NK-92 (cell line): ENCODE measurements around the gene ARSI.

Source experiments
- DNase-seq: peaks from one replicate; lab custom pipeline; 2025; ENCODE audit not compliant: unreplicated experiment; lab: John Stamatoyannopoulos, UW

Gene ARSI

GRCh38 chr5:150309101-150309885 is 6.6 kb upstream of the ARSI start:
- DNase-seq = no peak

DNA sequence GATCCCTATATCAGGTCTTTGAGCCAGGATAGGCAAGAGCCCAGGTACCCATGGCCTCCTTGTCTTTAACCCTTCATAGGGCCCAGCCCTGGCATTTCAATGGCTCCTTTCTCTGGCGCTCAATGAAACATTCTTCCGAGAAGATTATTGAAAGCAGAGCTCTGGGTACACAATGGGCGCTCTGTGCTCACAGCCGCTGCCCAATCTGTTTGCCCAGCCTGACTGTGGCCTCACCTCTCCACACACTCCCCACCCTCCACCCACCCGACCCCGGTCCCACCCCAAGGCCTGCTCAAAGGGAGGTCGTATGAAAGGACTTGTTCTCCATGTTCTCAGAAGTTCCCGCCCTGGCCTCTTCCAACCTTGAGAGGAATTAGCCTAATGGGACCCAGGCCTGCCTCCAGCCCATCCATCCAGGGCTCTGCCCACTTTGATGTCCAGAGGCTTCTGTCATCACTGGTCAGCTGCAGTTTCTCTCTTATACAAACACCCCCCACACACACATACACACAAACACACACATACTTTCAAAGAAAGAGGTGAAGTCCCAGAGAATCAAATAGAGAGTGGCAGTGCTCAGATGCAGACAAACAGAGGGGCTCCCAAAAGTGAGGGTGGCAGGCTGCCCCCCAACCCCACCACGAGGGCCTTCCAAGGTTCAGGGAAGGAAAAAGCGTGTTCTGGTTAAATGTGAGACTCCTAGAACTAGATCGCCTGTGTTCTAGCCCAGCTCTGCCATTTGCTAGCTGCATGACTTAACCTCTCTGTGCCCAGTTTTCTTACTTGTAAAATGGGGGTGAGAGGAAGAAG is 5.1 kb upstream of the ARSI start:
- DNase-seq = no peak

DNA sequence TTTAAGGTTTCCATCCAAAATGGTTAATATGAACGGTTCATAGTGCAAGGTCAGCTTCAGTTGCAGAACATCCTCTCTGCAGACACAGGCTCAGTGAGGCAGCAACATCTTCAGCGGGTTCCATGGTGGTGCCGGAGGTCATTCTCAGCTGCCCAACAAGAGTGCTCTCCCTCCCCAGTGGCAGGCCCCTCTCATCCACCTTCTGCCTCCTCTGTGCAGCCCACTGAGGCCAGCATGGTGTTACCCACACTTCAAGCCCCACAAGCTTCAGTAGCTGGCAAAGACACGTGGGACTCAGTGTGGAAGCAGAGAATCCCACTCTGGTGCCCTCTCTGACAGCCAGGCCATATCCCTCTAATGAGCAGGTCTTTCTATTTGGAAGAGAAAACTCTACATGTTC is 4.1 kb upstream of the ARSI start:
- no peak for DNase-seq

DNA sequence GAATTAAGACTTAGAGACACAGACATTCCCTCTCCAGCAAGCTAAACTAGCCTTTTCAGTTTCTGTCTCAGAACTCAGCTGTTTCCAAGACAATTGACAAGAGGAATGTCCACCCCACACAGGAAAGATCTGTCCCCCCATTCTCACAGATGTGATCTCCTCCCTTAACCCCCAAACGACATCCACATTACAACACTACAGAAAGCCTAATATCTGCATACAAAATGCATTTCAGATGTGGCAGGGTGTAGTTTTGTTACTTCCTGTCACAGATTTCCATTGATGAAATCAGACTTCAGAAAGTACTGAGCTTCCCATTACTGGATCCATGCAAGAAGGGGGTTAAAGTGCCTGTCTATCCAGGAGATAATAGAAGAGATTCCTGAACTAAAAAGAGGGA is 2.9 kb upstream of the ARSI start:
- DNase-seq = no peak

- DNase-seq = no peak
Observed at GRCh38 chr5:150305095-150305494, 2.4 kb upstream of the ARSI start.

- no peak for DNase-seq
Observed at GRCh38 chr5:150304481-150305081, 1.9 kb upstream of the ARSI start.

GRCh38 chr5:150303660-150304386 is 1.1 kb upstream of the ARSI start:
- no peak for DNase-seq

GRCh38 chr5:150303070-150303615 is 438 bp upstream of the ARSI start:
- no peak for DNase-seq

DNA sequence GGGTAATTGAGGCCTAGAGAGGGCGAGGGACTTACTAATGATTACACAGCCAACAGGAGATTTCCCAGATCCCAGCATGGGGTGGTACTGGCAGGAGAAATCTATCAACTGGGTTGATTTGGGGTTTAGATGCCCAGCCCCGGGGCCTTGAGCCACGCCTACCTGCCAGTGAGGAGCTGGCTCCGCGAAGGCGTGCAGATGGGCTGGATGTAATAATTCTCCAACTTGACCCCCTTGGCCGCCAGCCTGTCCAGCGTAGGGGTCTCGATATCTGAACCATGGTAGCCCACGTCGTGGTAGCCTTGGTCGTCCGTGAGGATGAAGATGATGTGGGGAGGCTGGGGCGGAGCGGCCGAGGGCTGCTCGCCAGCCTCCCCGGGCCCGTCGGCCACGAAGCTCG is 804 bp downstream of the ARSI start:
- no peak for DNase-seq

- DNase-seq = no peak
Observed at GRCh38 chr5:150301170-150301505, 1.6 kb downstream of the ARSI start.

DNA sequence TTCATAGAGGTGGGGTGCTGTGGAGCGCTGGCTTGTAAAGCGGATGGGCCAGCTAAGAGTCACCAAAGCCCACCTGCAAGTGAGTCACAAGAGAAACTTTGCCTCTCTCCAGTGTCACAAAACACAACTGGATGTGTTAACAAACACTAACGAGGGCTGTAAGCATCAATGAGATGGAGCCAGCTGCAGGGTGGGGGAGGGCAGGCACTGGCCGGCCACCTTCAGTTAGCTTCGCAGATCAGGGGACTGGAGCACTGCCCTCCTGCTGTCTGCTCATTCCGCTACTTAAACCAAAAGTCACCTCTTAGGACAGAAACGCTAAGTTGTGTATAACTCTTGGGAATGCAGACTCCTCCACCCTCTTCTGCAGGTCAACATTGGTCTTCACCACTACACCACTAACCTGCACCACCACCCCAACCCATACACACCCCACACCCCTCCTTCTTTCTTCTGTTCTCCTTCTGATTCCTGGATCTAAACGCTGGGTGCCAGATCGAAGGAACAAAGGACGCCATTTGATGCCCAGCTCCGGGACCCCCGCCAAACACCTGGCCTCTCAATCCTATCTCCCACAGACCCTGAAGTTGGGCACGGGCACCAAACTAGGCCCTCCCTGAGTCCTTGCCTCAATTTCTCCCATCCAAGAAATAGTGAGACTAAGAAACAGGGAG is 2.1 kb downstream of the ARSI start:
- no peak for DNase-seq

GRCh38 chr5:150299571-150300327 is 3.0 kb downstream of the ARSI start:
- DNase-seq = no peak

DNA sequence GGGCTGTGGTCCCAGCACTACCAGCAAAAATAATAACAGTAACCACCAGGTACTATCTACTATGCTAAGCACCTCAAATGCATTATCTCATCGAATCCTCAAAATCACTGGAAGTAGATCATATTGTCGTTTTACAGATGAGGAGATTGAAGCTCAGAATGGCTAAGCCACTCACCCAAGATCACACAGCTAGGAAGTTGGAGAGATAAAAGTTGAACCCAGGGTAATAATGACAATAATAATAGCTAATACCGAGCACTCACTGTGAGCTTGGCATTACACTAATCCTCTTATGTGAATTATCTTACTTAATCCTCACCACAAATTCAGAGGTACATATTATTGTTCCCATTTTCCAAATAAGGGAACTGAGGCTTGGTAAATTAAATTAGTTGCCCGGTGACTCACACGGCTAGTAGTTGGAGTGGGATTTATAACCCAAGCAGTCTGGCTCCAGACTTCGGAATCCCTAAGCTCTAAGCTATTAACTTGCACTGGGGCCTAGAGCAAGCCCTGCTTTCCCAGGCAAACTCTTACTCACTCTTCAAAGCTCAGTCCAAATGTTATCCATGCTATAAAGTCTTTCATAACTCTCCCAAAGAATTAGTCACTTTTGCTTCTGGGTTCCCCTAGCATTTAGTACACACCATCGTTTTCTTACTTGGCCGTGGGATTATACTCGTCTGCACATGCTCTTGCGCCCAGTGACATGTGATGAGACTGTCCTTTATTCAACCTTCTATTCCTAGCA is 3.8 kb downstream of the ARSI start:
- DNase-seq = no peak

DNA sequence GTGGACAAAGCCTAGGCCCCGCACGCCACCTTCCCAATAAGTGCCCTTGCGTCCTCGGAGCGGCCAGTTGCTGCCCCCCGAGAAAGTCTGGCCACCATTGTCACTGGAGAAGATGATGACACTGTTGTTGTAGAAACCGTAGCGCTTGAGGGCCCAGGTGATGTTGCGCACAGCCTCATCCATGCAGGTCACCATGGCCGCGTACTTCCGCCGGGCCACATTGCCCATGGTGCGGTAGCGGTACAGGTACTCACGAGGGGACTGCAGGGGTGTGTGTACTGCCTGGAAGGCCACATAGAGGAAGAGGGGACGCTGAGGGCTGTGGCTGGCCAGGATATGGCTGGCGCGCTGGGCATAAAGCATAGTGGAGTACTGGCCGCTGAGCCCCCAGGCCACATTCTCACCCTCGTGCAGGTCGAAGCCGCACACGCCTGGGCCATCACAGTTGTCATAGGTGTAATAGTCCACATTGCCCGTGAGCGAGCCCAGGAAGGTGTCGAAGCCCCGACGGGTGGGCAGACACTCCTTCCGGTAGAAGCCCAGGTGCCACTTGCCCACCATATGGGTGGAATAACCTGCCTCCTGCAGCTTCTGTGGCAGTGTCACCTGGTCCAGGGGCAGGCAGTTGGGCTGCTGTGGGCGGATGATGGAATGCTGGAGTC is 4.6 kb downstream of the ARSI start:
- no peak for DNase-seq

DNA sequence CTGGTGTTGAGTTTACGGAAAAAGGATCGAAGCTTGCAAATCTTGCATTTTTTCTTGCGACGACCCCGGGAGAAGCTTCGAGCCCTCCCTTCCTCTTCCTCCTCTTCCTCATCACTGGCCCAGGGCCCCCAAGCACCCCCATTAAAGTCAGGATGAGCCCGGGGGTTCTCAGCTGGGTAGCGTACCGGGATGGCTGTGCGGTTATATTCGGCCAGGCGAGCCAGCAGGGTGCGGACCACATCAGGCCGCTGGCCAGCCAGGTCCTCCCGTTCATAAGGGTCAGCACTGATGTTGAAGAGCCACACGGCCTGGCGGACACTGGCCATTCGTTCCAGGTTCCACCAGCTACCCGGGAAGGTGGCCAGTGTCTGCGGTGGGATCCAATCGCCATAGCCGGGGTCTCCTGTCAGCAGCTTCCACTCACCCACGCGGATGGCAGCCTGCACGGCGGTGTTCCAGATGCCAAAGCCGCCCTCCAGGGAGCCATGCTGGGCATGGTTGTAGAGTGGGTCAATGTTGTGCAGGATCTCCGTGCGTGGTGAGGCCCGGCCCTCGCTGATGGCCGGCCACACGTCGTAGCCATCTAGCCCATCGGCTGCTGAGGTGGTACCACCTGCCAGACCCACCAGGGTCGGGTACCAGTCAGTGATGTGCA is 5.3 kb downstream of the ARSI start:
- DNase-seq = no peak

- DNase-seq = no peak
Observed at GRCh38 chr5:150296496-150296895, 6.2 kb downstream of the ARSI start.

GRCh38 chr5:150295741-150296486 is 6.8 kb downstream of the ARSI start:
- DNase-seq = no peak
